GM21390 (cell line): ENCODE data around the gene VASH1.

Source experiments
- ATAC-seq: cut with Tn5 transposase; IDR thresholded peaks from one replicate; pipeline ENCODE4 v1.9.1; 2021; ENCODE audit not compliant: unreplicated experiment

Gene VASH1

GRCh38 chr14:76827696-76828296 lies 66.5 kb downstream of the VASH1 start:
- no peak for ATAC-seq

- ATAC-seq = no peak
Measured at GRCh38 chr14:76828339-76829012, 67.2 kb downstream of the VASH1 start.

GRCh38 chr14:76829013-76829365 lies 67.7 kb downstream of the VASH1 start:
- ATAC-seq = no peak

GRCh38 chr14:76829650-76830421 lies 68.6 kb downstream of the VASH1 start:
- no peak for ATAC-seq

- ATAC-seq = no peak
Measured at GRCh38 chr14:76830556-76830955, 69.3 kb downstream of the VASH1 start.

GRCh38 chr14:76832503-76832988 lies 71.3 kb downstream of the VASH1 start:
- no peak for ATAC-seq
